HCT116 (cell line): ENCODE measurements around the gene PPM1H. TPM values are rescaled to one million over a fixed set of nuclear protein-coding genes. Genes with fewer than 3 reads are reported as not detected.
A peak's percentile ranks its signal among the peaks of the same experiment; 100 is the strongest.

Experiments
- ATAC-seq: fragments of 200-7000 bp; cut with Tn5 transposase; 2 replicates; pipeline ENCODE4 v1.9.1; 2020; ENCODE audit warnings: mild to moderate bottlenecking, moderate library complexity
- BruUV-seq: library from RNA; stranded (reverse); fragments of 400-500 nt; replicated peaks from 2 replicates; lab custom pipeline; 2021; lab: Mats Ljungman, UMichigan
- CTCF ChIA-PET: fragments of 300-600 bp; sonication (Branson Sonifier 250); formaldehyde crosslinking; loops from one replicate; lab custom pipeline; 2021; ENCODE audit warnings: antibody characterized with exemption; lab: Charles Lee
- POLR2A ChIA-PET: fragments of 300-600, 350-600 bp; sonication (Branson Sonifier 250); formaldehyde crosslinking; loops from one replicate; lab custom pipeline; 2021; ENCODE audit warnings: antibody characterized with exemption; lab: Charles Lee
- RAD21 ChIA-PET, 2 experiments: fragments of 300-600 bp; sonication (Branson Sonifier 250); formaldehyde crosslinking; loops; one replicate each; lab custom pipeline; 2023; ENCODE audit warnings: low total read pairs in 2 of 2; ENCODE audit not compliant: uncharacterized antibody in 2 of 2, unreplicated experiment in 2 of 2, low non-redundant PET in 1 of 2; lab: Charles Lee
- DNase-seq: peaks from one replicate; pipeline ENCODE4 v3.0.0-alpha.2; 2010; ENCODE audit warnings: low read depth, low spot score
- H2AFZ ChIP-seq: fragments of 200-600 bp; shearing (Covaris generic), sonication (generic); 2 replicates; pipeline ENCODE4 v1.6.1; 2017; ENCODE audit warnings: low read depth, mixed run types, mixed read lengths, antibody characterized with exemption, low read length; ENCODE audit not compliant: poor library complexity, severe bottlenecking
- H3K27ac ChIP-seq: 2 replicates; pipeline ENCODE4 v1.5.1; 2012; ENCODE audit warnings: low read depth, low read length
- H3K27me3 ChIP-seq: fragments of 200-600 bp; sonication (generic); 2 replicates; pipeline ENCODE4 v1.6.1; 2016; ENCODE audit warnings: mixed run types, low read length, mixed read lengths; ENCODE audit not compliant: insufficient read depth
- H3K36me3 ChIP-seq, 2 experiments: fragments of 200-500 bp in 1 of 2; fragments of 200-600 bp in 1 of 2; sonication (Bioruptor generic) in 1 of 2; sonication (generic) in 1 of 2; 2 replicates each; pipeline versions ENCODE4 v1.5.1 to v1.6.1; 2014 to 2016; ENCODE audit warnings: low read length in 2 of 2, inconsistent platforms in 1 of 2, mixed read lengths in 1 of 2, mixed run types in 1 of 2; ENCODE audit not compliant: insufficient read depth in 2 of 2, control insufficient read depth in 1 of 2
- H3K4me1 ChIP-seq, 2 experiments: fragments of 200-600 bp in 1 of 2; sonication (generic) in 1 of 2; 2 replicates each; pipeline versions ENCODE4 v1.5.1 to v1.6.1; 2012 to 2017; ENCODE audit warnings: low read length in 2 of 2, inconsistent platforms in 1 of 2, mild to moderate bottlenecking in 1 of 2, mixed read lengths in 1 of 2, mixed run types in 1 of 2, moderate library complexity in 1 of 2; ENCODE audit not compliant: insufficient read depth in 2 of 2, control insufficient read depth in 1 of 2
- H3K4me2 ChIP-seq: fragments of 200-600 bp; sonication (generic); 2 replicates; pipeline ENCODE4 v1.6.1; 2017; ENCODE audit warnings: mixed run types, low read length, mixed read lengths
- H3K4me3 ChIP-seq, 2 experiments: fragments of 200-600 bp in 1 of 2; sonication (generic) in 1 of 2; replicated peaks in 1 of 2; 2 replicates each; pipeline ENCODE4 v1.5.1; 2011 to 2016; ENCODE audit warnings: low read length in 2 of 2, control low read depth in 1 of 2, low read depth in 1 of 2, mild to moderate bottlenecking in 1 of 2, mixed read lengths in 1 of 2, mixed run types in 1 of 2
- H3K79me2 ChIP-seq: fragments of 200-600 bp; sonication (generic); 2 replicates; pipeline ENCODE4 v1.6.1; 2017; ENCODE audit warnings: mild to moderate bottlenecking, mixed run types, low read length, moderate library complexity, mixed read lengths; ENCODE audit not compliant: insufficient read depth
- H3K9ac ChIP-seq: fragments of 200-600 bp; sonication (generic); 2 replicates; pipeline ENCODE4 v1.6.1; 2016; ENCODE audit warnings: low read length, mixed read lengths
- H3K9me2 ChIP-seq: fragments of 200-600 bp; sonication (generic), shearing (Covaris generic); 2 replicates; pipeline ENCODE4 v1.6.1; 2017; ENCODE audit warnings: mixed run types, mild to moderate bottlenecking, moderate library complexity; ENCODE audit not compliant: insufficient read depth
- H3K9me3 ChIP-seq, 2 experiments: fragments of 200-500 bp in 1 of 2; fragments of 200-600 bp in 1 of 2; sonication (Bioruptor generic) in 1 of 2; sonication (generic) in 1 of 2; 2 replicates each; pipeline ENCODE4 v1.6.1; 2014 to 2017; ENCODE audit warnings: low read length in 2 of 2, mixed read lengths in 2 of 2, inconsistent platforms in 1 of 2, low read depth in 1 of 2, mild to moderate bottlenecking in 1 of 2, mixed run types in 1 of 2, moderate library complexity in 1 of 2; ENCODE audit not compliant: control insufficient read depth in 1 of 2, insufficient read depth in 1 of 2
- H4K20me1 ChIP-seq: fragments of 200-600 bp; sonication (generic), shearing (Covaris generic); 2 replicates; pipeline ENCODE4 v1.6.1; 2017; ENCODE audit warnings: mixed run types, mild to moderate bottlenecking, moderate library complexity; ENCODE audit not compliant: insufficient read depth
- CBX3 ChIP-seq: IDR thresholded peaks from 2 replicates; pipeline ENCODE4 v1.6.1; 2012; ENCODE audit warnings: low read depth
- CEBPB ChIP-seq: IDR thresholded peaks from 2 replicates; pipeline ENCODE4 v1.6.1; 2012; ENCODE audit warnings: low read depth
- EGR1 ChIP-seq: IDR thresholded peaks from 2 replicates; pipeline ENCODE4 v1.6.1; 2012; ENCODE audit warnings: low read depth
- ELF1 ChIP-seq: IDR thresholded peaks from 2 replicates; pipeline ENCODE4 v1.6.1; 2012; ENCODE audit warnings: low read depth, borderline replicate concordance
- EZH2 ChIP-seq: fragments of 200-600 bp; sonication (generic); IDR thresholded peaks from 2 replicates; pipeline ENCODE4 v1.6.1; 2017; ENCODE audit warnings: antibody characterized with exemption, mixed run types
- EZH2phosphoT487 ChIP-seq: fragments of 200-600 bp; IDR thresholded peaks from 2 replicates; pipeline ENCODE4 v1.6.1; 2018; ENCODE audit warnings: antibody characterized with exemption, borderline replicate concordance
- FOSL1 ChIP-seq: IDR thresholded peaks from 2 replicates; pipeline ENCODE4 v1.6.1; 2012; ENCODE audit warnings: low read depth
- JUND ChIP-seq: IDR thresholded peaks from 2 replicates; pipeline ENCODE4 v1.6.1; 2012
- POLR2A ChIP-seq: IDR thresholded peaks from 2 replicates; pipeline ENCODE4 v1.7.0; 2011; ENCODE audit warnings: borderline replicate concordance; ENCODE audit not compliant: insufficient read depth, insufficient read length; ENCODE audit errors: extremely low read depth
- POLR2AphosphoS5 ChIP-seq: IDR thresholded peaks from 2 replicates; pipeline ENCODE4 v1.6.1; 2011; ENCODE audit warnings: mild to moderate bottlenecking, low read depth, low read length, moderate library complexity
- RAD21 ChIP-seq: IDR thresholded peaks from 2 replicates; pipeline ENCODE4 v1.6.1; 2012; ENCODE audit warnings: low read depth, mild to moderate bottlenecking
- SIN3A ChIP-seq: IDR thresholded peaks from 2 replicates; pipeline ENCODE4 v1.6.1; 2012; ENCODE audit warnings: low read depth
- SP1 ChIP-seq: IDR thresholded peaks from 2 replicates; pipeline ENCODE4 v1.6.1; 2012; ENCODE audit warnings: low read depth
- TCF7L2 ChIP-seq: IDR thresholded peaks from 2 replicates; pipeline ENCODE4 v1.7.0; 2011; ENCODE audit warnings: borderline replicate concordance, inconsistent platforms; ENCODE audit not compliant: insufficient read depth, insufficient read length; ENCODE audit errors: extremely low read depth
- YY1 ChIP-seq: IDR thresholded peaks from 2 replicates; pipeline ENCODE4 v1.6.1; 2011; ENCODE audit warnings: low read length, low read depth, moderate library complexity, mild to moderate bottlenecking; ENCODE audit not compliant: insufficient replicate concordance; ENCODE audit errors: extremely low read depth
- ZFX ChIP-seq: fragments of 450-650 bp; IDR thresholded peaks from 2 replicates; pipeline ENCODE4 v1.6.1; 2017
- ZNF274 ChIP-seq: fragments of 200-500 bp; sonication (Bioruptor generic); IDR thresholded peaks from 2 replicates; pipeline ENCODE4 v1.6.1; 2014; ENCODE audit warnings: mild to moderate bottlenecking, low read depth, low read length, inconsistent platforms
- intact Hi-C: fragments of 100-400 bp; cut with micrococcal nuclease; formaldehyde crosslinking; loops from 2 replicates; pipeline ENCODE4 v1.10.0; 2022
- total RNA-seq: library from RNA; stranded (reverse); gene quantifications from one replicate; pipeline ENCODE4 v1.2.1, GENCODE V29; 2021; ENCODE audit not compliant: unreplicated experiment
- TF ChIP-seq, protein P1 (sequence below): IDR thresholded peaks from 2 replicates; pipeline ENCODE4 v1.6.1; 2012
- TF ChIP-seq, protein P2 (sequence below): IDR thresholded peaks from 2 replicates; pipeline ENCODE4 v1.6.1; 2012; ENCODE audit warnings: low read depth
- TF ChIP-seq, protein P3 (sequence below): IDR thresholded peaks from 2 replicates; pipeline ENCODE4 v1.6.1; 2012
- TF ChIP-seq, protein P4 (sequence below): IDR thresholded peaks from 2 replicates; pipeline ENCODE4 v1.6.1; 2011; ENCODE audit warnings: mild to moderate bottlenecking, low read length, moderate library complexity; ENCODE audit not compliant: insufficient replicate concordance; ENCODE audit errors: extremely low read depth

The PPM1H gene
- total RNA-seq, 1 experiment from 2014 or later = 8.0 TPM

DNA sequence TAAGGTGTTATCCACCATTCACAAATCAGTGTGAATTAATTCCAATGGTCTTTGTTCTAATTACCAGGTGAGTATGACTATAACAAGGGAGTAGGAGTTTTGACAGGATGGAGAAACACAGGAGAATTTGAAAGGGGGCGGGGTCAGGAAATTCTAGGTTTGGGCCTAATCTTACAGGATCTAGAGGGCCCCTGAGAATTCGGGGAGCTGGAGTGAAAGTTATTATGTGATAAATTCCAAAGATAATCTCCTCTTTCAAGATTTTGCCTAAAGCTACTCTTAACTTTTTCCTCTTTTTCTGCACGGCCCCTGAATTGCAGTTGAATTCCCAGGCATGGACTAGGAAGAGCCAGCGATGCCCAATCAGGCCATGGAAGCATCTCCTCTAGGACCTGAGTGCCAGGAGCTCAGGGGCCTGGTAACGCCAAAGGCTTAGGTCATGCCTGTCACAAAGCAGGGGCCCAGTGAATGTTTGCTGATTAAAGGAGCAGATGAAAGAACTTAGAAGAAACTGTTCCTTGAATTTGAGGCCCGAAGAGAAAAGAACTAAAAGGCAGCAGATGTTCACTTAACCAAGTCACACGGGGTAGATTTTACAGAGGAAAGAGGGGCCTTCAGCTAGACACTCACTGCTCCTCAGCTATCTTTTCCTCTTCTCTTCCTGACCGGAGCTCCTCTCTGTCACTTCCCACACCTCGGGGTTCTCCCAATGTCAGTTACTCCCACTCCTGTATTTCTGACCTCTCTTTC, 195.5 kb downstream of the PPM1H start (continued):
- TF ChIP-seq, protein P1, sequence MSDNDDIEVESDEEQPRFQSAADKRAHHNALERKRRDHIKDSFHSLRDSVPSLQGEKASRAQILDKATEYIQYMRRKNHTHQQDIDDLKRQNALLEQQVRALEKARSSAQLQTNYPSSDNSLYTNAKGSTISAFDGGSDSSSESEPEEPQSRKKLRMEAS = no peak
- TF ChIP-seq JUND = no peak
- no peak for TF ChIP-seq EZH2
- TF ChIP-seq ZFX = no peak
- TF ChIP-seq CEBPB = no peak

DNA sequence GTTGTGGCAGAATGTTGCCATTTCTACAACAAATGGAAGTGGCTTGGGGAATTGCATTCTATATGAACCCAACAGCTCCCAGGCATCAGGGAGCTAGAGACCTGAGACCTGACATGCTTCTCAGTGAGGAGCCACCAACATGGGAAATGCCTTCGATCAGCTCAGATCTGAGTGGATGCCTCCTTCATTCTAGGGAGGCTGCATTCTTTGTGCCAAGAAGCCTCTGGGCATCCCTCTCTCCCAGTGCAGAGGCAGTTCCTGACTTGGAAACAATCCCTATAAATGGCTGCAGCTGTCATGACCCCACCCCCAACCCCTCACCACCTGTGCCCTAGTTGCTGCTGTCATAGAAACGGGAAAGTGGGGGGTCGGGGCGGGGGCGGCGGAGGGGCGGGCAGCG, 196.3 kb downstream of the PPM1H start:
- no peak for ATAC-seq
- Histone ChIP-seq H2AFZ (no peak overlapping the region), H3K4me2 (peak overlapping the region; percentile 16), H3K9me3 (no peaks in the 10 kb centered on the region), H3K9ac (no peak overlapping the region), H3K36me3 (no peaks in the 10 kb centered on the region), H3K27me3 (no peaks in the 10 kb centered on the region), H3K4me3 (no peak overlapping the region), H3K4me1 (peaks cover 14 to 44% of the 10 kb centered on the region in 2 experiments), H3K79me2 (no peaks in the 10 kb centered on the region), H3K9me2 (no peaks in the 10 kb centered on the region), H4K20me1 (no peaks in the 10 kb centered on the region), H3K27ac (no peak overlapping the region)
- BruUV-seq = no TSS peak
- ChIA-PET POLR2A (no interaction called here), CTCF (no interaction called here), RAD21 (no interaction called here)
- intact Hi-C loops = no loop called here
- no peak for DNase-seq
- TF ChIP-seq ZNF274 (no peak), TCF7L2 (no peak), POLR2A (no peak), EZH2phosphoT487 (no peak), YY1 (no peak), POLR2AphosphoS5 (no peak), RAD21 (no peak), SIN3A (no peak), FOSL1 (no peak), EGR1 (no peak), ELF1 (no peak), SP1 (no peak), CEBPB (no peak), CBX3 (no peak), JUND (no peak)
- TF ChIP-seq, protein P2, sequence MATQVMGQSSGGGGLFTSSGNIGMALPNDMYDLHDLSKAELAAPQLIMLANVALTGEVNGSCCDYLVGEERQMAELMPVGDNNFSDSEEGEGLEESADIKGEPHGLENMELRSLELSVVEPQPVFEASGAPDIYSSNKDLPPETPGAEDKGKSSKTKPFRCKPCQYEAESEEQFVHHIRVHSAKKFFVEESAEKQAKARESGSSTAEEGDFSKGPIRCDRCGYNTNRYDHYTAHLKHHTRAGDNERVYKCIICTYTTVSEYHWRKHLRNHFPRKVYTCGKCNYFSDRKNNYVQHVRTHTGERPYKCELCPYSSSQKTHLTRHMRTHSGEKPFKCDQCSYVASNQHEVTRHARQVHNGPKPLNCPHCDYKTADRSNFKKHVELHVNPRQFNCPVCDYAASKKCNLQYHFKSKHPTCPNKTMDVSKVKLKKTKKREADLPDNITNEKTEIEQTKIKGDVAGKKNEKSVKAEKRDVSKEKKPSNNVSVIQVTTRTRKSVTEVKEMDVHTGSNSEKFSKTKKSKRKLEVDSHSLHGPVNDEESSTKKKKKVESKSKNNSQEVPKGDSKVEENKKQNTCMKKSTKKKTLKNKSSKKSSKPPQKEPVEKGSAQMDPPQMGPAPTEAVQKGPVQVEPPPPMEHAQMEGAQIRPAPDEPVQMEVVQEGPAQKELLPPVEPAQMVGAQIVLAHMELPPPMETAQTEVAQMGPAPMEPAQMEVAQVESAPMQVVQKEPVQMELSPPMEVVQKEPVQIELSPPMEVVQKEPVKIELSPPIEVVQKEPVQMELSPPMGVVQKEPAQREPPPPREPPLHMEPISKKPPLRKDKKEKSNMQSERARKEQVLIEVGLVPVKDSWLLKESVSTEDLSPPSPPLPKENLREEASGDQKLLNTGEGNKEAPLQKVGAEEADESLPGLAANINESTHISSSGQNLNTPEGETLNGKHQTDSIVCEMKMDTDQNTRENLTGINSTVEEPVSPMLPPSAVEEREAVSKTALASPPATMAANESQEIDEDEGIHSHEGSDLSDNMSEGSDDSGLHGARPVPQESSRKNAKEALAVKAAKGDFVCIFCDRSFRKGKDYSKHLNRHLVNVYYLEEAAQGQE = no peak
- TF ChIP-seq, protein P1 = no peak
- TF ChIP-seq, protein P3, sequence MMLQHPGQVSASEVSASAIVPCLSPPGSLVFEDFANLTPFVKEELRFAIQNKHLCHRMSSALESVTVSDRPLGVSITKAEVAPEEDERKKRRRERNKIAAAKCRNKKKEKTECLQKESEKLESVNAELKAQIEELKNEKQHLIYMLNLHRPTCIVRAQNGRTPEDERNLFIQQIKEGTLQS = no peak
- TF ChIP-seq, protein P4, sequence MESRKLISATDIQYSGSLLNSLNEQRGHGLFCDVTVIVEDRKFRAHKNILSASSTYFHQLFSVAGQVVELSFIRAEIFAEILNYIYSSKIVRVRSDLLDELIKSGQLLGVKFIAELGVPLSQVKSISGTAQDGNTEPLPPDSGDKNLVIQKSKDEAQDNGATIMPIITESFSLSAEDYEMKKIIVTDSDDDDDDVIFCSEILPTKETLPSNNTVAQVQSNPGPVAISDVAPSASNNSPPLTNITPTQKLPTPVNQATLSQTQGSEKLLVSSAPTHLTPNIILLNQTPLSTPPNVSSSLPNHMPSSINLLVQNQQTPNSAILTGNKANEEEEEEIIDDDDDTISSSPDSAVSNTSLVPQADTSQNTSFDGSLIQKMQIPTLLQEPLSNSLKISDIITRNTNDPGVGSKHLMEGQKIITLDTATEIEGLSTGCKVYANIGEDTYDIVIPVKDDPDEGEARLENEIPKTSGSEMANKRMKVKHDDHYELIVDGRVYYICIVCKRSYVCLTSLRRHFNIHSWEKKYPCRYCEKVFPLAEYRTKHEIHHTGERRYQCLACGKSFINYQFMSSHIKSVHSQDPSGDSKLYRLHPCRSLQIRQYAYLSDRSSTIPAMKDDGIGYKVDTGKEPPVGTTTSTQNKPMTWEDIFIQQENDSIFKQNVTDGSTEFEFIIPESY = no peak
